Measurements from ENCODE around the gene SPCS1.
A peak's percentile ranks its signal among the peaks of the same experiment; 100 is the strongest.

The SPCS1 gene

GRCh38 chr3:52685285-52685708 is 20.6 kb upstream of the SPCS1 start (continued):
- no peak for TF ChIP-seq KLF17 (tag by site-specific recombination; IDR thresholded peaks at IDR 0.05)
- TF ChIP-seq GLIS1 (tag by site-specific recombination; IDR thresholded peaks at IDR 0.05) = no peak
- no peak for TF ChIP-seq ZNF670 (tag by site-specific recombination; IDR thresholded peaks at IDR 0.05; ENCODE audit: low read depth)

GRCh38 chr3:52685709-52686691 is 19.9 kb upstream of the SPCS1 start, which contains the start of the genes GNL3 and PBRM1:
Gene GNL3, plus strand, starts transcription at chr3:52686032. Its CDS starts 61 bp downstream, at chr3:52686093.
Gene PBRM1, minus strand, starts transcription at chr3:52685913.
- CTCF ChIA-PET = interaction anchor here (1.2 kb wide), 1 partner anchor 11 kb away, joined by 4 read pairs; no protein-coding TSS in a partner anchor
- peaks cover 33 to 59% of the 10 kb centered on the region in 2 experiments for H3K36me3 ChIP-seq (ENCODE audit: control insufficient read depth in 2 of 2, insufficient read depth in 1 of 2, low read length in 2 of 2)
- H3K4me3 ChIP-seq (ENCODE audit: low read depth, low read length) = peak within 1 kb of the TSS; percentile 89
- H3K27ac ChIP-seq (ENCODE audit: extremely low read depth, low read depth, low read length) = peak within 1 kb of the TSS; percentile 87
- POLR2A ChIA-PET = interaction anchor here (0.8 to 1.8 kb wide), 4 partner anchors 9 to 150 kb away, joined by 3 to 13 read pairs (median 6); partner anchors contain the start of genes GLT8D1, SPCS1 and UQCC5
- peaks cover 2% of the 10 kb centered on the region; the same call in 1 of the 2 replicates for H3K4me1 ChIP-seq (ENCODE audit: control insufficient read depth, insufficient read depth, low read length)
- no peaks in the 10 kb centered on the region for H3K9me3 ChIP-seq (ENCODE audit: control insufficient read depth, insufficient read depth, low read depth, low read length)
- TF ChIP-seq ZNF2 (tag by site-specific recombination; IDR thresholded peaks at IDR 0.05) (peak; percentile 82; the same call in 1 of the 2 replicates), KLF9 (tag by site-specific recombination; IDR thresholded peaks at IDR 0.05; ENCODE audit: low read depth) (peak; percentile 46; the same call in 1 of the 2 replicates), ZNF398 (tag by site-specific recombination; IDR thresholded peaks at IDR 0.05) (no peak), ZNF239 (tag by site-specific recombination; IDR thresholded peaks at IDR 0.05) (no peak), FEZF1 (tag by site-specific recombination; IDR thresholded peaks at IDR 0.05) (no peak), ZNF530 (tag by site-specific recombination; IDR thresholded peaks at IDR 0.05; ENCODE audit: low read depth) (no peak), KLF7 (tag by site-specific recombination; IDR thresholded peaks at IDR 0.05; ENCODE audit: borderline replicate concordance) (no peak), ZNF623 (tag by site-specific recombination; IDR thresholded peaks at IDR 0.05) (no peak), ZXDB (tag by site-specific recombination; IDR thresholded peaks at IDR 0.05) (peak; percentile 79), ZNF404 (tag by site-specific recombination; IDR thresholded peaks at IDR 0.05) (no peak), ZNF426 (tag by site-specific recombination; IDR thresholded peaks at IDR 0.05) (no peak), HOXA7 (CRISPR knock-in tag; IDR thresholded peaks at IDR 0.05; ENCODE audit: borderline replicate concordance) (no peak), YY2 (tag by site-specific recombination; IDR thresholded peaks at IDR 0.05) (0 out of 2 replicates have a peak, but pooled peaks have one; percentile 24), ZNF133 (tag by site-specific recombination; IDR thresholded peaks at IDR 0.05) (no peak), ZSCAN5A (tag by site-specific recombination; IDR thresholded peaks at IDR 0.05) (no peak; the same call in 1 of the 2 replicates), ZNF830 (tag by site-specific recombination; IDR thresholded peaks at IDR 0.05; ENCODE audit: low read depth) (no peak), ZNF488 (tag by site-specific recombination; IDR thresholded peaks at IDR 0.05) (no peak), ZNF202 (tag by site-specific recombination; IDR thresholded peaks at IDR 0.05; ENCODE audit: borderline replicate concordance) (no peak), ZNF26 (tag by site-specific recombination; IDR thresholded peaks at IDR 0.05) (no peak), ZNF692 (tag by site-specific recombination; IDR thresholded peaks at IDR 0.05) (peak; percentile 73), ZFP41 (tag by site-specific recombination; IDR thresholded peaks at IDR 0.05; ENCODE audit: borderline replicate concordance) (no peak), ZNF433 (tag by site-specific recombination; IDR thresholded peaks at IDR 0.05; ENCODE audit: low read depth) (no peak), ZFP69B (tag by site-specific recombination; IDR thresholded peaks at IDR 0.05) (peak; percentile 66; the same call in 1 of the 2 replicates), TCF7L2 (IDR thresholded peaks at IDR 0.05; ENCODE audit: borderline replicate concordance, low read depth, low read length) (no peak)

All from HEK293 (cell line).